GM19193 (cell line): Measurements from ENCODE around the gene PSMB10.

Experiments used
- POLR2A ChIP-seq: IDR thresholded peaks from 4 replicates; pipeline ENCODE4 v1.6.1; 2011; ENCODE audit not compliant: insufficient read depth, insufficient read length; ENCODE audit errors: extremely low read depth

PSMB10 gene

DNA sequence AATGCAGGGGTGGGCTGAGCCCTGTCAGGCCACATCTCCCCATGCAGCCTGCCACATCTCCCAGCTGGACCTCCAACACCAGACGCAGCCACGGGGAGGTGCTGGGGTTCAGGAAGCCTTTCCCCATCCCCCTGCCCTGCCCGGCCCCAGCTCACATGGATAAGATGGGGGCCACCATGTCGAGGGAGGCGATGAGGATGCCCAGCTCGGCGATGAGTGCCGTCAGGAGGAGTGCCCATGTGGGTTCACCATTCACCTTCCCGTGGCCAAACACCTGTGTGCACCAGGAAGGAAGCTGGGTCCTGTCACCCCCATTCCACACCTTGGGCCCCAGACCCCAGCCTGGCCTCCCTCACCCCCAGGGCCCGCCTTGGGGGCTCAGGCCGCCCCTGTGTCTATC is 13.0 kb upstream of the PSMB10 start:
- no peak for TF ChIP-seq POLR2A

DNA sequence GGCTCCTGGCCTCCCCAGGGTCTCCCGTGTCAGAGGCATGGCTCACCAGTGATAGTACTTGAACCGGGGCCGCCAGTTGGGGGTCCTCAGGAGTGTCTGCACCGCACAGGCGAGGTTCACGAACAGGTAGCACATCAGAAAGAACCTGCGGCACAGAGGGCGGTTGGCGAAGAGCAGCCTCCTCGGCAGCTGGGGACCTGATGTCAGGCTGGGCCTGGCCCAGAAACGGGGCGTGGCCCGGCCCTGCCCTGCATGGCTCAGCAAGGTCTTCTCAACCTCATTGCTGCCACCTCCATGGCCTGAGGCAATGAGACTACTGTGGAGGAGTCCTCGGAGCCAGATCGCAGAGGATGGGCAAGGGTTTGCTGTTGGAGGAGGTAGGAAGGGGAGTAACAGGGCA is 11.4 kb upstream of the PSMB10 start:
- TF ChIP-seq POLR2A = no peak

DNA sequence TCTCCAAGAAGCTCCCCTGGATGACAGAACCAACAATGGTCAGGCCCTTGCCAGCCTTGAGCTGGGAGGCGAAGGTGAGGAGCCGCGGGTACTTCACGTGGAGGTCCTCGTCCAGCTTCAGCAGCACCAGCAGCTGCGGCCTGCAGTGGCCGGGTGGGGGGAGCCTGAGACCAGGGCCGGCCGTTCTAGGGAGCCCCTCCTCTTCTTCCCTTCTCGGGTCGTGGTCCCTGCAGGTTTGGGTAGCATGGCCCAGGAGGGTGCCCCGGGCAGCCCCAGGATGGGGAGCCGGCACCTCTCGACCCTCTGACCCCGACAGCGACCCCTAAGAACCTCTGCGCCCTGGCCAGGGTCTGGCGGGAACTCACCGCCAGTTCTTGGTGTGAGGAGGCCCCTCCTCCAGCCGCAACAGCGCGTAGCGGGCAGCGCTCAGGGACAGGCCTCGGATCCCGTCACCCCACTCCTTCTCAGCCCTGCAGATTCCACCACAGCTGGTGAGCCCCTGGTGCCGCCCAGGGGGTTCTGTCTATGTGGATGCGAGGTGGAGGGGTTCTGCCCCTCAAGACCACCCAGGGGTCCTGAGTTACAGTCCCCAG is 10.4 kb upstream of the PSMB10 start:
- no peak for TF ChIP-seq POLR2A

DNA sequence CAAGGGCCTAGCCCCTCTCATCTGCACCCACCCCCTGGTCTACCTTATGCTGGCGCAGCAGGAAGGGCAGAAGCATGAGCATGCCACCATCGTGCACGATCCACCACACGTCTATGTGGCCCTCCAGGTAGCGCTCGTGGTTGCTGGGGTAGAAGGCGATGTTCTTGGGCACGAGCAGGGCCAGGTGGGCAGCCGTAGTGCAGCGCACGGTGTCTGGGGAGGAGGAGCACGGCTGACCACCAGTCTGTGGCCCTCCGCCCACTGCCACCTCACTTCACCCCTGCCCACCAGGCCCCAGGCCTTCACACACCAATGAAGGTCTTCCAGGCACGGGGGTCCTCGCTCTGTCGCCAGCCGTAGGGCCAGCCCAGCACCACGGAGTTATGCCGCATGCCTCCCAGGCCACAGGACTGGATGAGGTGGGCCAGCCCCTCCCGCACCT is 9.5 kb upstream of the PSMB10 start:
- TF ChIP-seq POLR2A = no peak

DNA sequence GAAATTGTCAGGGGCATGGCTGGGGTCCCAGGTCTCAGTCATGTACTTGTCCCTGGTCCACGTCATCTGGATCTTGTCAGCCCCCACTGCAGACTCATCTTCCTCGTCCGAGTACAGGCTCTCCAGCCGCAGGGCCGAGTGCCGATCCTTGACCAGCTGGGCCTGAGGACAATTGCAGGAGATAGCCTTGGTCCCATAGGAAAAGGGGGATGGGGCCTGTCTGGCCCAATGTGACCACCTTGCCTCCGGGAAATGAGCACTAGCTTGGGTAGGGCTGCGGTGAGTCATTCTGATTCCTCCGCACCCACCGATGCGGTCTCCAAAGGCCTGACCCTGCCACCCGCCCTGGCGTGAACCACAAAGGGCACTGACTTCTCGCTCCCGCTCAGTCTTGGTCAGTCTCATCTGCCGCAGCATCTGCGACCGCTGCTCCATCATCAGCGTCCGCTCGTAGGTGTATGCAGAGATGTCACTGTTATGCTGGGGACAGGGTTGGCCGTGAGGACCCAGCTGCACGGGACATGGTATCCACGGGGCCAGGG is 8.8 kb upstream of the PSMB10 start:
- no peak for TF ChIP-seq POLR2A

DNA sequence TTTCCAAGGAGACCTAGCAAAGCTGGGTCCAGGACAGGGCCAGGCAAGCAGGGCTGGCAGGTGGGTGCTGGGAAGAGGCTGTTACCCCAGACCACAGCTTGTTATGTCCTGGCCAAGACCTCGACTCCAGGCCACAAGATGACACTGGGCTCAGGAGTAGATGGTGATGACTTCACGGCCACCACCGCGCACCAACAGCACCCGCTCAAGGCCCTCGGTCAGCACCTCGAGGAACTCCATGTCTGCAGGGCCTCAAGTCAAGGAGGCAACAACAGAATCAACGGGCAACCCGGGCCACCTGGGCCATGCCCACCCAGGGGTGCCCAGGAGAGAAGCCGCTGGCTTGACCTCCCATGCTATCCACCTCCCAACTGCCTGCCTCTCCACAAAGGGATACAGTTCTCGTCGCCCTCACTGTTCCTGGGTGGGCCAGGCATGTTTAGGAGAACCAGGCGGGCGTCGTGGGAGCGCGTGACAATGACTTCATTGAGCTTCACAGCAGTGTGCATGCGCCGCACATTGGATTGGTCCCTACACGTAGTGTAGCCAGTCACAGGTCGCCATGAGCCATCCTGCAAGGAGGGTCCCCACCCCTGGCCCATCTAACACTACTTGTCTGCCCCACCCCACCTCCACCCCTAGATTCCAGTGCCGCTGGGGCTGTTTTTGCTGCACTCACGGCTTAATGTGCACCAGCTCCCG is 8.2 kb upstream of the PSMB10 start:
- TF ChIP-seq POLR2A = no peak

DNA sequence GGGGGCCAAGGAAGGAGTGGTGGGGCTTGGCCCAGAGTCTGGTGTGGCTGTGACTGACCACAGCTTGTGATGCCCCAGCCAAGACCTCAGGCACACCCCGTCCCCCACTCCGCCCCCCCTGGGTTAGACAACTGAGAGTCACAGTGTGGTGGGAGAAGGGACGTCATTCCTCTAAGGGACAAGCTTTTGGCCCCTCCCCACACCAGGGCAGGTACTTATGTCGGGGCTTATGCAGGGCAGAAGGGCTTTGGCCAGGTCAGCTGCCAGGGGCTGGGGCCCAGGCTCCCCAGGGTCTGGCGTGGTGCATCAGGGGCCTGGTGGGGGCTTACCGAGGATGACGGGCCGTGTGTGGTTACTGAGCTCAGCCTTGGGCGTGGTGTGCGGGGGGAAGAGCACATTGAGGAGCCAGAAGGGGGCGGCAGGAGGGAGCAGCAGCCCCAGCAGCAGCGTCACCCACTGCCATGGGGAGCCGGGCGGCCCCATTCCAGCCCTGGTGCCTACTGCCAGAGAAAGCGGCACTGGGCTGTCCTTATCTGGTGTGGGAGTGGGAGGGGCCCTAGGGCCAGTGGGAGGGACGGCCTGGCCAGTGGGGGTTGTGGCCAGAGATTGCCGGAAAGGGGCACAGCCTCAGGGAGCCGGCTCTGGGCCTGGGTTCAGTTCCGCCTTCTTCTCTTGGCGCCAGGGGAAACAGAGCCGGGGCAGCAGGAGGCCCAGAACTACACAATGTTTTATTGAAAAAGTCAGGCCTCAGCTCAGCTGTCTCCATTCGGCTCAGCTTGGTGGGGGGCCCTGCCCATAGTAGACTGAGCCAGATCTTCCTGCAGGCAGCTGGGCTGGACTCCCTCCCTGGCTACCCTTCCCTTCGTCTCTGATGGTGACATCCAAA is 7.2 kb upstream of the PSMB10 start, which contains the start of gene LCAT:
Gene LCAT, minus strand, starts transcription at position 502 of the 886 bp plus-strand sequence. Its CDS starts 19 bp downstream, at position 483.
- TF ChIP-seq POLR2A = peak; percentile 7

DNA sequence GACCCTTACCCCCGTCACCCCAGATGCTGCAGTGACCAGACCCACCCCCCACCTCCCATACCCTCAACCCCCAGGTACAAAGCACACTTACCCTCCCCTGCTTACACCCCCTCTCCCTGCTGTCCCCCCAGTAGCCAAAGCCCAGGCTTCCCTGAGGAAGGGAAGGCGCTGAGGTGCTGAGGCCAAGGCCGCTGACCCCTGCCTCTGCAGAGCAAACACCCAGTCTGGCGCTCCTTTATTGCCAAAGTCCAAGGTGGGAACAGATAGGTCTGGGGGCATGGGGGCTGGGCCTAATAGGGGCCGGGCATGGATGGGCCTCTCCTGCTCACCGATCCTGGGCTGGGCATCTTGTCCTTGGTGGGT is 6.6 kb upstream of the PSMB10 start:
- no peak for TF ChIP-seq POLR2A

DNA sequence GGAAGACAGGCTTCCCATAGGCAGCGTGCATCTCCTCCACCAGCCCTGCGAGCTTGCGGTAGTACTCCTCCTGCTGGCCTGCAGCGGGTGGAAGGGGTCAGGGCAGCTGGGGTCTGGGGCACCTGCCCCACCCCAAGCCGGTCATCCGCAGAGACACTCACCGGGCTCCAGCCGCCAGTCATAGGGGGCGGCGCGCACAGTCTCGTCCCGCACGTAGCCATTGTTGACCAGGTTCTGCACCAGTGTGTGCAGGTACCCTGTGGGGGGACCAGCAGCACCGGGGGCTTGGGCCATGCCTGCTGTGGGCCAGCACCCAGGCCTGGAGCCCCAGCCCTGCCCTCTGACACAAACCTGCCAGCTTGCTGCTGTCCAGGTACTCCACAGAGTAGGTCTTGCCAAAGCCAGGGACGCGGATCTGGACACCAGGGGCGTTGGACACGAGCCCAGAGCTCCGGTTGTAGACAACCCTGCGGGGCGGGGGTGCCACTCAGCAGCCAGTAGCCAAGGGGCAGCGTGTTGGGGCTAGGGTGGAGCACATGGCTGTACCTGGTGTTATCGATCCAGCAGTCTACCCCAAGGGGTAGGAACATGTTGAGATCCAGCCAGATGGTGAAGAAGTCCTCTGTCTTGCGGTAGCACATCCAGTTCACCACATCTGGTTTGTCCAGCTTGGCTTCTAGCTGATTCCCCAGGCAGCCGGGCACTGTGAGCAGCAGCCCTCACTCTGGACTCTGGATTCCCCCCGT is 6.0 kb upstream of the PSMB10 start:
- no peak for TF ChIP-seq POLR2A

DNA sequence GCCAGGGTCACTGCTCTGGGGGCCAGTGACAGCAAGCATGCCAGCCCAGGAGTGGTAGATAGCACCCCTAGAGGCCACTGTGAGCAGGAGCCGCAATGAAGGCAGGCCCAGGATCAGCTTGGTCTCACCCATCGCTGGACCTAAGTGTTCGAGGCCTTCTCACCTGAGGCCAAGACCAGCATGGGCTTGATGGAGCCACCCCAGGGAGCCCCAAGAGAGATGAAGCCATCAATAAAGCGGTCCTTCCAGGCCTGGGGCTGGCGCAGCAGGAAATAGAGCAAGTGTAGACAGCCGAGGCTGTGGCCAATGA is 5.5 kb upstream of the PSMB10 start:
- no peak for TF ChIP-seq POLR2A

DNA sequence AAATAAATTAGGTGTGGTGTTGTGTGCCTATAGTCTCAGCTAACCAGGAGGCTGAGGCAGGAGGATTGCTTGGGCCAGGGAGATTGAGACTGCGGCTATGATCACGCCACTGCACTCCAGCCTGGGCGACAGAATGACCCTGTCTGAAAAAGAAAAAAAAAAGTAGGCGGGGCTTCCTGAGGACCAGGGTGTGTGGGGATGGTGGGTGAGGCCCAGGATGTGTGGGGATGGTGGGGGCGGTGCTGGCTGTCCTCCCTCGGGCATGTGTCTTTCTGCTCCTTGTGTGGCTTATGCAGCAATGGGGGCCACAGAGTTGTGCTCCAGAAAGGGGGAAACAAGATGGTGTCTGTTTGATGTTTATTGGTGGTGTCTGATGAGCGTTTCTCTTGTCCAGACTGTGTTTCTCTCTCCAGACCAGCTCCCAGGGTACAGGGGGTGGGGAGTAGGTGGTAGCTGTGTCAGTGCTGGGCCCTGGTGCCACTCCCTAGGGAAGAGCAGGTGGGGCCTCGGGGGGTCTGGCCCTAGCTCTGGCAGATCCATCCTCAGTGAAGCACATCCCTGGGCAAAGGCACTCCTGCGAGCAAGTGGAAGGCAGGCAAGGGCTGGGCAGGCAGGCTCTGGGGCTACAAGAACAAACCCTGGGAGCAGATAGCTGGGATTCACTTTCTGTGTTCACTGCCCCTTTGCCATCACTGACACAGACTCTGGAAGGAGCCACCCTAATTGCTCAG is 5.0 kb upstream of the PSMB10 start:
- TF ChIP-seq POLR2A = no peak

DNA sequence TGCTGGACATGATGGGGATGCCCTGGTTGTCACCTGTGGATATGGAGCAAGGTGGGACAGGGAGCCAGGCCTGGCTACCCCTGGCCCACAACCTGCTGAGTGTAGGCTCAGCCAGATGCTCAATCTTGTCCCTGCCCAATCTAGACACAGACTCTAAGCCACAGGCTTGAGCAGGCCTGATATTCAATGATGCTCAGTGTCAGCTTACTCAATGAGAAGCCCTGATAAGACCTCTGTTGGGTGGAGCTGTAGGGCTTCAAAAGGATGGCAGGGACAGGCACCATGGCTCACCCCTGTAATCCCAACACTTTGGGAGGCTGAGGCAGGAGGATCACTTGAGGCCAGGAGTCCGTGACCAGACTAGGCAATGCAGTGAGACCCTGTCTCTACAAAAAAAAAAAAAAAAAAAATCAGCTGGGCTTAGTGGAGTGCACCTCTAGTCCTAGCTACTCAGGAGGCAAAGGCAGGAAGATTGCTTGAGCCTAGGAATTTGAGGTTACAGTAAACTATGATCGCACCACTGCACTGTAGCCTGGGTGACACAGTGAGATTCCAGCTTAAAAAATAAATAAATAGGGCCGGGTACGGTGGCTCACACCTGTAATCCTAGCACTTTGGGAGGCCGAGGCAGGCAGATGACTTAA is 3.9 kb upstream of the PSMB10 start:
- TF ChIP-seq POLR2A = no peak

DNA sequence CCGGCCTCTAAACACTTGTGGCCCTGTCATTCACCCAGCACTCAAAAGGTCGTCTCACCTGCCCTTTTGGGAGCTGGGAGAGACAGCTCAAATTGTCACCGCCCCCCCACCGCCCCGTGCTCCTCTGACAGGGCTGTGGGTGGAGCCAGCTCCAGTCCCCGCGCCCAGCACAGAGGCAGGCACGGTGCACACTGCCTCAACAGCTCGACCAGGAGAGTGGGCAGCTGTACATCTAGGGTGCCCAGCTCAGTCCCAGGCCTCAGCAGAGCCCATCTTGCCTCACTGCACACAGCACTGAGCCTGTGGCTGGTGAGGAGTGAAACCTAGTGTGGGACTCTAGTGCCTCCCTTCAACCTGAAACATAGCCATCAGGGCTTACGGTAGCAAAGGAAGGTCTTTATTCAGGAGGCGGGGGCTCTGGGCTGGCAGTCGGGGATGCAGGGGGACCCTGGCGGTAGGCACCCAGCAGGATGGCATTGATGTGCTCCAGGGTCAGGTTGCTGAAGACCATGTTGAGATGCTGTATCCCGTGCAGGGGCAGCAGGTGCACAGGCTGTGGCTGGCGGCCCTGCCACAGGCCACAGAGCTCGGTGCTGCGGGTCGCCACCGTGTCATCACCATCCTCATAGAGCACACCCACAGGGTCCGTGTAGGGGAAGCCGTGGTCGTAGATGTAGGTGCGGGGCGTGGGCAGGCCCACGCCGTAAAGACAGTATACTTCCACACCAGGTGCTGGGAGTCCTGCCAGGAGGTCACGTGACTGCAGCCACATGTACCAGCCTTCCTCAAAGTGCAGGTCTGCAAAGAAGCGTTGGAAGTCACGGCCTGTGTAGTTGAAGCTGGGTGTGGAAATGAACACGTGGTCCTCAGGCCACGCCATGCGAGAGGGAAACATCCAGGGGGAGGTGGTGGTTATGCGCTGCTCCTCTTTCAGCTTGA is 3.1 kb upstream of the PSMB10 start:
- no peak for TF ChIP-seq POLR2A
